NCI-H526 (cell line): ENCODE data around the gene MYO3A.

ENCODE experiments used
- DNase-seq, 2 experiments: peaks; one replicate each; lab custom pipeline; 2025; lab: John Stamatoyannopoulos, UW

The MYO3A gene

DNA sequence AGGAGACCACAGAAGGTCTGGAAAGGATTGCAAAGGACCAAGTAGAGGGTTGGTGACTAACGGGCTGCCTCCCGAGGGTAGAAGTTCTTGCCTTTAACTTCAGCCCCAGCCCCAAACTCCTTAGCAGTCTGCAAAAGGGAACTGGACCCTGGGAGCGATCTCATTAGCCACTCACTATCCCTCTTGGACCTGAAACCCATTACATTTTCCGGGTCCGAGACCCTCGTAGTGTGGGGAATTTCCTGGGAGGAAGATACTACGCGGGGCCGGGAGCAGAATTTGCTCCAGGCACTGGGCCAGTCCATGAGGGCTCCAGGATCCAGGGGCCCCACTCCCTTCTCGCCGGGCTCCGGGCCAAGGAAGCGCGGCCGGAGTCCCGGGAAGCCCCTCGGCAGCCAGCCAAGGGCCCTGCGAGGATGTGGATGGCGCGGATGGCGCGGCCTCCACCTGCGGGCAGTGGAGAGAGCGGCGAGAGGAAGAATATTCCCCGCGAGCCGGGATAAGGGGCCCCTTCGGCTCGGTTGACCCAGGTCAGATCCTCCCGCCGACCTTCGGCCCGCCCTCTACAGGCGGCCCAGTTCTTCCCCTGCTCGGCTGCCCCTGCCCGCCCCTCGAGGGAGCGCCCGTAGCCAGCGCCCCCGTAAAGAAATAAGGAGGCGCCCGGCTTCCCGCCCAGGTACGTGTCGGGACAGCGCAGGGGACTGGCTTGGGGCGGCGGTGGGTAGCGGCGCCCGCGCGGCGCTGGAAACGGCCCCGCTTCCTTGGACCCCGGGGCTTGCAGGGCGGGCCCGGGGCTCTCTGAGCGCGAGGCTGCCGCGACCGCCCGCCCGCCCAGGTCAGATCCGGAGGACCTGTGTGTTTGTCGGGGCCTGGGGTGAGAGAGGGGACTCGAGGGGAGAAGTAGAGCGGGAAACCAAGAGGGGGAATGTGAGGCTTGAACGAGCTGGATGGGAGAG, at the start of gene MYO3A:
Gene MYO3A, plus strand, starts transcription at position 577 of the 956 bp plus-strand sequence. CDS start 17,882 bp downstream, outside the sequence.
- peak; percentile 0 to 41 for DNase-seq

DNA sequence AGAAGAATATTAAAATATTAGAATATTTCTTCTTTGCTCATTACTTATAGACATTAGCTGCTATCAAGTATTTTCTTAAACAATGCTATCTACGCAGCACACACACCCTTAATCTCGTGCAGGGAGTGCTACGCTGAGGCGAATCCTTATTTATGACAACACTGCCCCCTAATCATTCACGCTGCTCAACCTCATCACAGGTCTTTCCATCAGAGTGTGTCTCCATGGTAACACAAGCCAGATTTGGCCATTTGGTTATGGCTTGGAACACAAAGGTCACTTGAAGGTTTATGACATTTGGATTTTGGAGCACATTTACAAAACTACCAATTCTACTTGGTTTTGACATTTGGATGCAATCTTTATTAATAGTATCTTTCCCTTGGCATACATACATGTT, 45.4 kb upstream of the MYO3A start:
- DNase-seq, result no peak

GRCh38 chr10:25890995-25891394, 43.0 kb upstream of the MYO3A start:
- DNase-seq, result no peak

GRCh38 chr10:25895856-25896255, 38.2 kb upstream of the MYO3A start:
- DNase-seq, result no peak

GRCh38 chr10:25896421-25896820, 37.6 kb upstream of the MYO3A start:
- DNase-seq, result no peak

DNA sequence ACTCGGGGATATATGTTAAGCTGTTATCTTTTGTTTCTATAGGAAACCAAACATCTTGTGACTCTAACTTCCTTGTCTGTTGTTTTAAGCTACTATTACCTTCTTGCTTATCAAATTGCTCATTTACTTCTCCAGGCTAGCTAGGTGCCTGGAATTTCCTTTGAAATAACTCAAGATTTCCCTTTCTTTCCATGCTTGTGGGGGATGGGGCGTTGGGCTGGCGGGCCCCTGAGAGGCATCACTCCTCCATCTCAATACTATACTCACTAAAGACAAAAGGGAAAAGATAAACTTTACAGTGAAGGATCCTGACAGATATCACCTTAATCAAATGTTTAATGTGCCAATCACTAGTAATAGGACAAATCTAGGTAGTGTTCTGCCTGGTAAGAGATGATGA, 34.7 kb upstream of the MYO3A start:
- no peak for DNase-seq

- no peak for DNase-seq
Measured at GRCh38 chr10:25901199-25901598, 32.8 kb upstream of the MYO3A start.

DNA sequence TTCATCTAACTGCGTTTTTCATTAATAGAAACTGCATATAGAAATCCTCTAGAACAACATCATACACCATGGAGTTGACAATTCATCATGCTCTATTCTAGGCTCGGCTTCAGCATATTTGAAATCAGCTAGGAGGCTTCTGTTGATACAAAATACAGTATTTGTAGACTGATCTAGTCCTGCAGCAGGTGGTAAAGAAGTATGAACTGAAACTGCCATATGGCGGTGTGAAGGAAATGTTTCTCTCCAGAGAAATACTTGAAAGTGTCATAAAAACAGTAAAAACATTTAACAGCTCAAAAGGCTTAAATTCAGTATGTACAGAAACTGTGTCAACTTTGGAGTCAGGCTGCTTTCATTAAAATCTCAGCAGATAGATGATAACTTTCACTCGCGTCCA, 32.0 kb upstream of the MYO3A start:
- DNase-seq, result no peak

DNA sequence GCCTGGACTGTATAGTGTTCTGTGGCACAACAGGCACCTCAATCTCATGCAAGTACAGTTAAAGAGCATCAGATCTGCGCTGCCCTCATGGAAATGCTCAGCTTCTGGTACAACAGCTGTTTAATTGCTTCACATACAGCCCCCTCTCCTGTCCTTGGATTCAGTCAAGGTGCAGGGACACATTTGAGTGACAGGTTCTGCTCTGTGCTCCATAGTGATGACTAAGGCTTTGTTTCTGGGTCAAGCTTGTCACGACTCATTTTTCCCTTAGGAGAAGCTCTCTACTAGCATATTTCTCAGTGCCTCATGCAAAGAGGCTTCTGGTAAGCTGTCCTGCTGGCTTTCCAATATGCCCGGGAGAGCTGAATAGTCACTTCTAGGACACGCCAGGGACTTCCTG, 26.8 kb upstream of the MYO3A start:
- no peak for DNase-seq

- no peak for DNase-seq
Measured at GRCh38 chr10:25912866-25913265, 21.2 kb upstream of the MYO3A start.

GRCh38 chr10:25914776-25915175, 19.3 kb upstream of the MYO3A start:
- no peak for DNase-seq

DNA sequence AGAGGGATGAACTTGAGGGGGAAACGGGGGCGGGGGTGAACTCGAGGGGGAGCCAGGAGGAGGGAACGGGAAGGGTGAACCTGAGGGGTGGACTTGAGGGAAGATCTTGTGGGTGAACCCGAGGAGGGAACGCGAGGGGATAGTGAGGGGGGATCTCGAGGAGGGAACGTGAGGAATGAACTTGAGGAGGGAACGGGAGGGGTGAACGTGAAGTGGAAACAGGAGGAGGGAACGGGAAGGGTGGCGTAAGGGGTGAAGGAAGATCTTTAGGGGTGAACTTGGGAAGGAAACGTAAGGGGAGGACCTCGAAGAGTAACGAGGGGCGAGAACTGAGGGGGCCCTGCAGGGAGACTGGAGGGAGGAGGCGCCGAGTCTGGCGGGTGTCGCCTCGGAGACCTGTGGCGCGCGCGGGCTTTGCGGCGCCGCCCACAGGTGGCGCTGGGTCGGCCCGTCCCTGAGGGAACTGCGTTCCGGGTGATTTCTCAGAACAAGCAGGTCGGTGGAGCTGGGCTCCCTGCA, 651 bp downstream of the MYO3A start:
- peak; percentile 9 to 65 for DNase-seq

DNA sequence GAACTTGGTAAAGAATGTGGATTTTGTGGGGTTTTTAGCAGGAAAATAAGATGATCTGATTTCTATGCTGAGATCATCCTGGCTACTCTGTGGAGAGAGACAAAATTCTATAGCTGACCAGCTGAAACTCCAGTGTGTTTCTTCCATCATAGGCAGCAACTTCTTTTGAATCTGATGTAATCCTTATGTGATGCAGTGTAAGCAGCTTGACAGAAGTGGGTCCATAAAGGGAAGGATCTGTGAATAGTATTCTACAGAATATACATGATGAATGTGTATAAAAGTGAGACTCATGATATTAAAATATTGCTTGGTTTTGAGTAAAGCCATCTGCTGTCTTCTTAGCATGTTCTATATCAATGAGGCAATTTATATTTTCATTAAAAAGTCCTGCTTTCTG, 4.4 kb downstream of the MYO3A start:
- DNase-seq, result no peak

DNA sequence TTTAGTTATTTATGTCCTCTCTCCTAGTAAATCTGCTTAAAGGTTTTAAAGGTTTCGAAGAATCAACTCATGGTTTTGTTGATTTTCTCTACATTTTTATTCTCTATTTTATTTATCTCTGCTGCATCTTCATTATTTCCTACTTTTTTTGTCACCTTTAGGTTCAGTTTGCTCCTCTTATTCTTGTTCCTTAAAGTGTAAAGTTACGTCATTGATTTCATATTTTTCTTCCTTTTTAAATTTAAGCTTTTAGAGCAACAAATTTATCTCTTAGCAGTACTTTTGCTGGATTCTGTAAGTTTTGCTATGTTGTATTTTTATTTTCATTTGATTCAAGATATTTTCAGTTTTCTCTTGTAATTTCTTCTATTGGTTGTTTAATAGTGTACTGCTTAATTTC, 10.7 kb downstream of the MYO3A start:
- no peak for DNase-seq

GRCh38 chr10:25952857-25953256, 18.8 kb downstream of the MYO3A start:
- no peak for DNase-seq

- no peak for DNase-seq
Measured at GRCh38 chr10:25954851-25955250, 20.8 kb downstream of the MYO3A start.

DNA sequence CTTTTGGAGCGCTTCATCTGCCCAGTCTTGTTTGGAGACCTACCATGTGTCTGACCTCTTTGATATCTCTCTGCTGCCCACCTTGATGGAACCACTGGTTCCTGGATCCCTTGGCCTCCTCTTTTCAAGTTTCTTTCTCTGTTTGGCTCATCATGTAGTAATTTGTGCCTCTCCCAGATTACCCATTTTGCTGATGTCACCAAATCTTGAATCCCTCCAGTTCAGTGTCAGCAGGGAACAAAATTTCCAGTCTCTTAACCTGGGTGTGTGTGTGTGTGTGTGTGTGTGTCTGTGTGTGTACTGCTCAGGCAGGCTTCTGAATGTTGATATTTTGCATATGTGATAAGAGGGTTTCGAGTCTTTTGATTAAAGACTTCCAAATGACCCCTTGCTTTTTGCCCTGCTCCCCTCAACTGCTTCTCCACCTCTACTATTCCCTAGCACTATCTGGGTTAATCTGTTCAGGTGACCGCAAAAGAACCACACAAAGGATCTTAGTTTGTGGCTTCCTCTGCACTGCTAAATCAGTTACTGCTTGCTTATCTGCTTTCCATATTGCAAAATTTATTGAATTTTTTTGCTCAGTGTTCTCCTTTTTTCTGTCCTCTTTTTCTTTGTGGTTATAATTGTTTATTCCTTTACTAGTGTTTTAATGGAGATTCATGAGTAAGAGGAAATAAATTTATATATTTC, 25.7 kb downstream of the MYO3A start:
- DNase-seq, result no peak

DNA sequence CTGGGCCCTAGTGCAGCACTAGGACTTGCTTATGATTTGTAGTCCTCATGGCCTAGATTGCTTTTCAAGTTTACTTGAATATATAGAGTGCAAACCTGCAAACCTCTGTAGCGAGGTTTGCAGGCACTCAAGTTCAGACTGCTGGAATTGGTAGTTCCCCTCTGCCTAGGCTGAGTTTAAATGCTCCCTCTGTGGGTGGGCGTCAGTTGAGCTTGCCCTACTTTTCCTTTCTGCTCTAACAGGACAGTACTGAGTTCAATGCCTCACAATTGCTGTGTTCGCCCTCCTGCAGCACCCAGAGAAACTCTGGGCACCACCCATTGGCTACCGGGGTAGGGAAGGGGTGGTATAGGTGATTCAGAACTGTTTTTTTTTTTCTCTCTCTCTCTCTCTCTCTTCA, 31.6 kb downstream of the MYO3A start:
- DNase-seq, result no peak

DNA sequence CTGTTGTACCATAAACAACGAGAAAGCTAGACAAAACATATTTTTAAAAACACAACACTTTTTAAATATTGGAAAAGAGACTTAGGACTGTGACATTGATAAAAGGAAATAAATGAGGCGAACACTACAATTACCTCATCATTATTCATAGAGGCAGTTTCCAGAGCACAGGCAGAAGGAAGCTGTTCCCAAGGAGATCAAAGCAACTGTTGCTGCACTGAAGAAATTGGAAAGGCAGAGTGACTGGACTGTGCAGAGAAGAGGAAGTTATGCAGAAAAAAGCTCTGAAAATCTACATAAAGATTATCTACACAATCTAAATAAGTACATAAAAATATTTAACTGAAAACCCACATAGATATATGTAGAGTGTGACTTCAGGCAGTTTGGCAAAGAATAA, 32.8 kb downstream of the MYO3A start:
- DNase-seq, result no peak

DNA sequence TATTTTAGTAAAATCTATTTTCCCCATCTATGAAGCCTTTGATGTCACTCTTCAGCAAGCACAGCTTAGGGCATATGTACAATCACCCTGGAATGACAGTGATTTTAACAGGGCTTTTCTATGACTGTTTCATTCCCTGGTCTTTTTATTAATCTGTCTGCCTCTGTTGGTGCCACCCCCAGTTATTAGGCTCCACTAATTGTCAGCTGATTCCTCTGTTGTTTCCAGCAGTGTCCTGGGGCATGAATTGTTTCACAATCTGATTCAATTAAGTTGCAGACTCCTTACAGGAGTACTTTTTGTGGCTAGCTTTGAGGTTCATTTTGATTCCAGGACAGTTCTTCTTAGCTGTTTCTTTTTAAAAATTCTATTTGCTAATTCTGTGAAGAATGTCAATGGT, 38.6 kb downstream of the MYO3A start:
- no peak for DNase-seq

- no peak for DNase-seq
Measured at GRCh38 chr10:25974897-25975459, 40.9 kb downstream of the MYO3A start.

DNA sequence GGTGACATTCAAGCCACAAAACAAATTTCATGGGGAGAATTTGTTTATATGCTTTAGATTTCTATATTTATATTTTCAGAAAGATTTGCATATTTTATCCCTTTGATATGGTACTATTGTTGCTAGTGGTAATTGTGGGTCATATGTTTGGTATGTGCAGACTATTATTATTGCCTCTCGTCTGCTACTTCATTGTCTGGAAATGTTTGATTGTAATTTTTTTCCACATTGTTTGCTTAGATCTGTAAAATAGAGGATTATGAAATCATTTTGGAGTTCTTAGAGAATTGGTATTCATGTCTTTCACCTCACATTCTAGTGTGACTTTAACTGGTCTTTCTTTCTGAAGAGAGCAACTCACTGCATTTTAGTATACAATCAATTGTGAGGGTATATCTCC, 44.7 kb downstream of the MYO3A start:
- no peak for DNase-seq

DNA sequence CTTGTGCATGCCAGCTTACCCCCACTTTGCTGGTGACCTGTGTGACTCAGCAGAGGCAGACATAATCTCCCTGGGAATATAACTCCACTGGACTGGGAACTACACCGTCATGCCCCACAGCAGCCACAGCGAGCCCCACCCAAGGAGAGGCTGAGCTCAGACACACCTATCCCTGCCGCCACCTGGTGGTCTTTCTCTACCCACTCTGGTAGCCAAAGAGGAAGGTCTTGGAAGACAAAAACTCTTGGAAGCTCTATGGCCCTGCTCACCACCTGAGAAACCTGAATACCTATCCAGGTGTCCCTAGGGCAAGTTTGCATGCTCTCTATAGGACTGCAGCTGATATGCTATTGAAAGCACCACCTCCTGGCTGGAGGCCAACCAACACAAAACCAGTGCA, 48.1 kb downstream of the MYO3A start:
- DNase-seq, result no peak
